Erythroblast (primary cell): ENCODE data around the gene ATG7.
"Not testable (repeated sequence)": the region's sequence is repeated elsewhere in the genome, so short reads cannot be mapped to it uniquely, and the experiment has no call there.

Experiments
- DNase-seq, 2 experiments: peaks; one replicate each; lab custom pipeline; 2025; lab: John Stamatoyannopoulos, UW
- GATA1 ChIP-seq: IDR thresholded peaks from 2 replicates; pipeline ENCODE4 v1.6.1; 2011; ENCODE audit warnings: low read depth, mild to moderate bottlenecking, control low read depth, low read length, moderate library complexity
- POLR2A ChIP-seq: IDR thresholded peaks from 2 replicates; pipeline ENCODE4 v1.6.1; 2011; ENCODE audit warnings: mild to moderate bottlenecking, low read length

ATG7 gene

DNA sequence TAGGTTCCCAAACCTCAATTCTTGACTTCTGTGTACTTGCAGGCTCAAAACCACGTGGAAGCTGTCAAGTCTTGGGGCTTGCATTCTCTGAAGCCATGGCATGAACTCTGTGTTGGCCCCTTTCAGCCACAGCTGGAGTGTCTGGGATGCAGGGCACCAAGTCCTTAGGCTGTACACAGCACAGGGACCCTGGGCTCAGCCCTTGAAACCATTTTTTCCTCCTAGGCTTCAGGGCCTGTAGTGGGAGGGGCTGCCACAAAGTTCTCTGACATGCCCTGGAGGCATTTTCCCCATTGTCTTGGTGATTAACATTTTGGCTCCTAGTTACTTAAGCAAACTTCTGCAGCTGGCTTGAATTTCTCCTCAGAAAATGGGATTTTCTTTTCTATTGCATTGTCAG is 135.4 kb downstream of the ATG7 start:
- no peak for DNase-seq
- TF ChIP-seq POLR2A (no peak), GATA1 (no peak)

DNA sequence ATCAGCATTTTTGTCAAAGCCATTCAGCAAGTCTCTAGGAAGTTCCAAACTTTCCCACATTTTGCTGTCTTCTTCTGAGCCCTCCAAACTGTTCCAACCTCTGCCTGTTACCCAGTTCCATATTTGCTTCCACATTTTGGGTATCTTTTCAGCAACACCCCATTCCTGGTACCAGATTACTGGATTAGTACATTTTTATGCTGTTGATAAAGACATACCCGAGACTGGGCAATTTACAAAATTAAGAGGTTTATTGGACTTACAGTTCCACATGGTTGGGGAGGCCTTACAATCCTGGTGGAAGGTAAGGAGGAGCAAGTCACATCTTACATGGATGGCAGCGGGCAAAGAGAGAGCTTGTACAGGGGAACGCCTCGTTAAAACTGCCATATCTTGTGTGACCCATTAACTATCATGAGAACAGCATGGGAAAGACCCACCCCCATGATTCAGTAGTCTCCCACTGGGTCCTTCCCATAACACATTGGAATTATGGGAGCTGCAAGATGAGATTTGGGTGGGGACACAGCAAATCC is 136.2 kb downstream of the ATG7 start:
- DNase-seq: not testable (repeated sequence)

DNA sequence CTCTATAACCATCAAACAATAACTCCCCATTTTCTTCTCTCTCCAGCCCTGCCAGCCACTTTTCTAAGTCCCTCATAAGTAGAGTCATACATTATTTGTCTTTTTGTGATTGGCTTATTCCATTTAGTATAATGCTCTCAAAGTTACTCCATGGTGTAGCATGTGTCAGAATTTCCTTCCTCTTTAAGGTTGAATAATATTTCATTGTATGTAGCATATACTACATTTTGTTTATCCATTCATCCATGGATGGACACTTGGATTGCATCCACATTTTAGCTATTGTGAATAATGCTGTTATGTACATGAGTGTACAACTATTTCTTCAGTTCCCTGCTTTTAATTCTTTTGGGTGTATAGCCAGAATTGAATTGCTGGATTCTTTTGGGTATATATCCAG is 138.4 kb downstream of the ATG7 start:
- DNase-seq: no peak
- TF ChIP-seq POLR2A: no peak
- TF ChIP-seq GATA1: no peak

DNA sequence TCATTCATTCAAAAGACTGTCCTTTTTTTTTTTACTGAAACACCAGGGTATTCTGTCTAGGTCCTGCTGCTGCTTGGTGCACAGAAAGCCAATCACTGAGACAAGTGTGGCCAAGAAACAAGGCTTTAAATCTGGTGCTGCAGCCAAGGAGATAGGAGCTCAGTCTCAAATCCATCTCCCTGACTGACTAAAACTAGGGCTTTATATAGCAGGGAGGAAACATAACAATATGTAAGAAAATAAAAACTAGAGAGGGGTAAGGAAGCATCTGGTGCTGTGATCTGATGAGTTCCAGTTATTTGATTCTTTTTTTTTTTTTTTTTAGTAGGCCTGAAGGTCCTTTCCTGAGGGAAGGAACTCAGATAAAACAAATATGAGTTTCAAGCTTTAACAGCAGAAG is 139.8 kb downstream of the ATG7 start:
- TF ChIP-seq POLR2A (no peak), GATA1 (no peak)
- DNase-seq: no peak

DNA sequence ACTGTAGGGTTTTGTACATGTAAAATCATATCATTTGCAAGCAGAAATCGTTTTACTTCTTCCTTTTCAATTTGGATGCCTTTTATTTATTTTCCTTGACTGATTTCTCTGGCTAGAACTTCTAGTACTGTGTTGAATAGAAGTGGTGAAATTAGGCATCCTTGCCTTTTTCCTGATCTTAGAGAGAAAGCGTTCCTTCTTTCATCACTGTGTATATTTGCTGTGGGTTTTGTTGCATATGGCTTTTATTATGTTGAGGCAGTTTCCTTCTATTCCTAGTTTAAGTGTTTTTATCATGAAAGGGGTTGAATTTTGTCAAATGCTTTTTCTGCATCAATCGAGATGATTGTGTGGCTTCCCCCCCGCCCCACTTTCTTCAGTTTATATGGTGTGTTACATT is 140.9 kb downstream of the ATG7 start:
- TF ChIP-seq GATA1: no peak
- no peak for TF ChIP-seq POLR2A
- no peak for DNase-seq

DNA sequence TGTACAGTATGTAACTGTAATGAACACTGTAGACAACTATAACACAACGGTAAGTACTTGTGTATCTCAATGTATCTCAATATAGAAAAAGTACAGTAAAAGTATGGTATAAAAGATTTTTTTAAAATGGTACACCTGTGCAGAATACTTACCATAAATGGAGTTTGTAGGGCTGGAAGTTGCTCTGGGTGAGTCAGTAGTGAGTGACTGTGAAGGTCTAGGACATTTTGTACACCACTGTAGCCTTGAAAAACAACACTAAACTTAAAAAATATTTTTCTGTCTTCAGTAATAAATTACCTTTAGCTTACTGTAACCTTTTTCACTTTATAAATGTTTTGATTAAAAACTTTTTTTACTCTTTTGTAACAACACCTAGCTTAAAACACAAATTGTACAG is 142.9 kb downstream of the ATG7 start:
- no peak for DNase-seq
- TF ChIP-seq POLR2A (no peak), GATA1 (no peak)

DNA sequence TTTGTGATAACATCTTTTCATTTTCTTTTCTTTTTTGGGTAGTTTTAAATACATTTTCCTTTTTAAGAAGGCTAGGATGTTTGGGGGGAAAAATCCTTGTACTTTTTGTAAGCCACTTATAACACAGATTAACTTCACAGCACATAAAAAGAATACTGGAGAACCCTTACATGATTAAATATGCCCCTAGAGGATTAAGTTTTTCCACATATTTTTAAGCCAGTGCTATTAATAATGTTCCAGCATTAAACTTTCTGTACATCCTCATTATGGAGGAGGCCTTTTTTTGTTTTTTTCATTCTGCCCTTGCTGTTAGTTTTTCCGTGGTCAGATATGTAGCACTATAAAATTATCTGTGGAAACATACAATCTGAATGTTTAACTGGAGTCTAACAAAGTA is 147.9 kb downstream of the ATG7 start:
- no peak for DNase-seq
- TF ChIP-seq GATA1 (no peak), POLR2A (no peak)

DNA sequence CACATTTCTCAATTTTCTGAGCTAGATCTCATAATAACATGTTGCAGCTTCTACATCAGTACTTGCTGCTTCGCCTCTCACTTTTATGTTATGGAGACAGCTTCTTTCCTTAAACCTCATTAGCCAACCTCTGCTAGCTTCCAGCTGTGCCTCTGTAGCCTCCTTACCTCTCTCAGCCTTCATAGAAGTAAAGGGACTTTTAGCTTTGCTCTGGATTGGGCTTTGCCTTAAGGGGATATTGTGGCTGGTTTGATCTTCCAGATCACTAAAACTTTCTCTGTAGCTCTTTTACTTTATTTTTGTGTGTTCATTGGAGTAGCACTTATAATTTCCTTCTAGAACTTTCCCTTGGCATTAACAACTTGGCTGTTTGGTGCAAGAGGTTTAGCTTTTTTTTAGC is 150.1 kb downstream of the ATG7 start:
- no peak for TF ChIP-seq POLR2A
- TF ChIP-seq GATA1: no peak
- no peak for DNase-seq

DNA sequence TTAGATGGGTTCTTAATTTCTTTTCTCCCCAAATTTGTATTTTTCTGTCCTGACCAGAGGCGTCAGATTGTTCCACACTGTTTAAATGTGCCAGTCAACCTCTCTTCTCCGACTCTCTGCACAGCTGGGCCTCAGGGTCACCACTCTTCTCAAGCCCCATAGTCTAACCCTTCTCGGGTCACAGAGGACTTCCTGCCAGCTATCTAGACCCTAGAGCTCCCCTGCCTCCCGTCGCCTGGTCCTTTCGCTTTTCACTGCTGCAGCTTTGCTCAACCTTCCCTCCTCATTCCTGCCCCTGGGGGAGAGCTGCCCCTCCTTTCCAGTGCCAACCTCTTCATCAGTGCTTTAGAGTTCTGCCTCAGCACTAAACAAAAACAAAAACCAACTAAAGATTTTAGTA is 151.7 kb downstream of the ATG7 start:
- TF ChIP-seq GATA1 (no peak), POLR2A (no peak)
- no peak for DNase-seq

DNA sequence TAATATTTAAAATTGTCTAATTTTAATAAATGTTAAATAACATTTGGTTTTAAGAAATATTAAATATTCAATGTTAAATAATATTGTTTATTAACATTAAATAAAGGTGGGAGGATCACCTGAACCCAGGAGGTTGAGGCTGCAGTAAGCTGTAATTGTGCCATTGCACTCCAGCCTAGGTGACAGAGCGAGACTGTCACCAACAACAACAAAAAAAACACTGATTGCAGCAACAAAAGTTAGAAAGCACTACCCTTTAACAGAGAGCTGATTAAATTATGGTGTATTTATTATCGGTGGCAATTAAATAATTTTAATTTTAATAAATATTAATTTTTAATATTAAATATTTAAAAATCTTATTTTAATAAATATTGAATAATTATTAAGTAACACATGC is 152.1 kb downstream of the ATG7 start:
- TF ChIP-seq POLR2A: no peak
- TF ChIP-seq GATA1: no peak
- DNase-seq: no peak

DNA sequence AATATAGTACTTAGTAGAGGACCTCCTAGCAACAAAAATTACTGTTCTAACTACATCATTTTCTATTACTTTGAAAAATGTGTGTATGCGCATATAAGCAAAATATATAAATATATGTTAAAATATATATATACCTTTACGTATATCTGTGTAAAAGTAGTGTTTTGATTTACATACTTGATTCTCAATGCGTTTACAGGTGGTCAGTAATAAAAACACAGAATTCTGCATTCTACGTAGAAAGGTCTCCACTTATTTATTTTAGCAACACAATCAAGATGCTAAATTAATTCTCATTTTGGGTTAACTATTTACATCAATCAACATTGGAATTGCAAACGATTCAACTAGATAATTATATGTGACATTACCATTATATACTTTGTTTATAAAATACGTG is 158.0 kb downstream of the ATG7 start:
- DNase-seq: no peak
- TF ChIP-seq POLR2A (no peak), GATA1 (no peak)

DNA sequence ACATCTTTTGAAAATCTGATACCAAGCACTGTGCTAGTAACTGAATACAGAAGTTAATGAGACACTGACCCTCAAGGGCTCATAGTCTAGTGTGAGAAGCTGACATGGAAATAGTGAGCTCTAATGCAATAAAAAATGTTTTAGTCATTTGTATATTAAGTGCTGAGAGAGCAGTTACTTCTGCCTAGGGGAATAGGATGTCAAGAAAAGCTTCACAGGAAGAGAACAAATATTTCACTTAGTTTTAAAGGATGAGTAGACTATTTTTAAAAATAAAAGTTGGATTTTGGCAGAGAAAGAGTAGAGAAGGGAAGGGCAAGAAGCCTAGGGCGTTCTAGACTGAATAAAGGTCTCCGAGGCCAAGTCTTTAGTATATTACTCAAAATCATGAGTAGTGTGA is 158.4 kb downstream of the ATG7 start:
- no peak for DNase-seq
- TF ChIP-seq POLR2A (no peak), GATA1 (no peak)

DNA sequence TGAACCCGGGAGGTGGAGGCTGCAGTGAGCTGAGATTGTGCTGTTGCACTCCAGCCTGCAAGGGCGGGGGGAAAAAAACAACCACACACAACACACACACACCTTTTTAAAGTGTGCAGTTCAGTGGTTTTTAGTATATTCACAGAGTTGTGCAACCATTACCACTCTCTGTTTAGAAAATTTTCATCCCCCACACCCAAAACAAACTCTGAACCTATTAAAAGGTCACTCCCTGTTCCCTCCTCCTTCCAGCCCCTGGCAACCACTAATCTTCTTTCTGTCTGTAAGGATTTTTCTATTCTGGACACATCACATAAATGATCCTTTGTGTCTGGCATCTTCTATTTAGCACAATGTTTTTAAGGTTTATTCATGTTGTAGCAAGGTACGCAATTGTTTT is 159.1 kb downstream of the ATG7 start:
- no peak for DNase-seq
- TF ChIP-seq GATA1: no peak
- TF ChIP-seq POLR2A: no peak

DNA sequence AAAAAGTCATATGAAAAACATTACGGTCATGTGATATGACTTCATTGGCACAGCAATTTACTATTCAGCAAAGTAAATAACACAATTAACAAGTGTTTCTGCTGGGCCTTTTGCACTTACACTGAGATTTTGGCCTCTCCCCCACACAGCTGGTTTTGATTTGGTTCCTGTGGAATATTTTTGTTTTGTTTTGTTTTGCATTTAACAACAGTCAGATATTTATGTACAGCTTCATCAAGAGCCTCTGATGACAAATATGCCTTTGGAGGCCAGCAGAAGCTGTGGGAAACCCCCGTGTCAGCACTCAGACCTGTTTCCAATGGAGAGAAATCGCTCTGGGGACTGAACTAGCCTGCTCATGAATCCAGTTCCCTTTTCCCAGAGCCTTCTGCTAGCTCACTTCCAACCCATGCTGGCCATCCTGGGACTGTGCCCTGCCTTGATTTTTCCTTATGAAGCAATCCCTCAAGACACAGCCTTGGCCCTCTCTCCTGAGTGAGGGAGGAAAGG is 161.9 kb downstream of the ATG7 start:
- DNase-seq: no peak

DNA sequence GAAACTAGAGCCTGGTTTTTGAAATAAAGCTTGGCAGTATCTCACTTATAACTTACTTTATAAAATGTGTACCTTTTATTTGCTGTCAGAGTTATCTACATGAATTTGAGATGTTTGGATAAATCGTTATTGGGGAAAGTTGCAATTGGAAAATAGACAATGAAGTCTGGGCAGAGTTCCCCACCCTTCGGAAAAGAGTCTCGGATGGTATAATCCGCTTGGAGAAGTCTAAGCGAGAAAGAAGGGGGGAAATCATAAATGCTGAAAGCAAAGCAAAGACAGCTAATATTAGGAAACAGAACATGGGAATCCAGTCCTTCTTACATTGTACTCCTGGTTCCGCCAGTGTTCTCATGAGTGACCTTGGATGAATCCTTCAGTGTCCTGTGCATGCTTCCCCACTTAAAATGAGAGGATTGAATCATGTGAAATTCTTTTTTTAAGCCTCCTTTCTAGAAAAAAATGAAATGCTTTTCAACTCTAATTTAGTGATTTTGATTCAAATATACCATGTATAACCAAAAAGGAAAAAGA is 162.4 kb downstream of the ATG7 start:
- no peak for TF ChIP-seq POLR2A
- TF ChIP-seq GATA1: no peak
- DNase-seq: no peak

More for the DNA sequence above, 161.9 kb downstream of the ATG7 start:
- TF ChIP-seq POLR2A (no peak), GATA1 (no peak)
